ENCODE results near the gene CFAP70. TPM values are rescaled to one million over a fixed set of nuclear protein-coding genes. Genes with fewer than 3 reads are reported as not detected.
"Not testable (repeated sequence)": the region's sequence is repeated elsewhere in the genome, so short reads cannot be mapped to it uniquely, and the experiment has no call there.

CFAP70 gene
- 0.08 and 0.25 TPM in 2 replicates for total RNA-seq (2014; rRNA removed; shearing (Covaris generic))

GRCh38 chr10:73358331-73359279 lies at the start of gene CFAP70:
CFAP70 (minus strand) TSS chr10:73358864; CDS start chr10:73354796, 4,068 bp downstream.
- Histone ChIP-seq H3K36me3 (no peaks in the 10 kb centered on the region), H3K27ac (no peak within 1 kb of the TSS), H3K27me3 (replicated peaks) (peaks cover 16% of the 10 kb centered on the region), H3K4me3 (peak within 1 kb of the TSS; percentile 53), H3K4me1 (replicated peaks) (peaks cover 13% of the 10 kb centered on the region), H3K9me3 (replicated peaks) (no peaks in the 10 kb centered on the region)
- DNase-seq (ENCODE audit: low read depth in 1 of 2, low spot score in 2 of 2), result peak; percentile 83 to 94

- H3K27me3 ChIP-seq (replicated peaks), result no peaks in the 10 kb centered on the region
- no peak overlapping the region for H3K4me3 ChIP-seq
- H3K36me3 ChIP-seq, result peaks cover 23% of the 10 kb centered on the region
- no peak overlapping the region for H3K27ac ChIP-seq
- no peak for DNase-seq (ENCODE audit: low read depth in 1 of 2, low spot score in 2 of 2)
- H3K9me3 ChIP-seq (replicated peaks), result no peaks in the 10 kb centered on the region
- H3K4me1 ChIP-seq (replicated peaks), result peaks cover 33% of the 10 kb centered on the region
Observed at GRCh38 chr10:73408061-73408460, 49.4 kb upstream of the CFAP70 start.

- H3K9me3 ChIP-seq (replicated peaks), result no peaks in the 10 kb centered on the region
- no peaks in the 10 kb centered on the region for H3K27me3 ChIP-seq (replicated peaks)
- no peak for DNase-seq (ENCODE audit: low read depth in 1 of 2, low spot score in 2 of 2)
Observed at GRCh38 chr10:73407495-73407894, 48.8 kb upstream of the CFAP70 start.

GRCh38 chr10:73406846-73407245 lies 48.2 kb upstream of the CFAP70 start:
- DNase-seq (ENCODE audit: low read depth in 1 of 2, low spot score in 2 of 2), result no peak
- peaks cover 23% of the 10 kb centered on the region for H3K36me3 ChIP-seq
- no peaks in the 10 kb centered on the region for H3K27me3 ChIP-seq (replicated peaks)
- H3K9me3 ChIP-seq (replicated peaks), result no peaks in the 10 kb centered on the region
- peaks cover 27% of the 10 kb centered on the region for H3K4me1 ChIP-seq (replicated peaks)
- H3K27ac ChIP-seq, result no peak overlapping the region
- no peak overlapping the region for H3K4me3 ChIP-seq

More at GRCh38 chr10:73407495-73407894, 48.8 kb upstream of the CFAP70 start:
- peaks cover 31% of the 10 kb centered on the region for H3K4me1 ChIP-seq (replicated peaks)
- H3K27ac ChIP-seq, result no peak overlapping the region
- H3K4me3 ChIP-seq, result no peak overlapping the region
- peaks cover 23% of the 10 kb centered on the region for H3K36me3 ChIP-seq

- H3K9me3 ChIP-seq (replicated peaks), result no peaks in the 10 kb centered on the region
- no peak overlapping the region for H3K27ac ChIP-seq
- H3K4me3 ChIP-seq, result no peak overlapping the region
- no peaks in the 10 kb centered on the region for H3K27me3 ChIP-seq (replicated peaks)
- H3K4me1 ChIP-seq (replicated peaks), result peaks cover 17% of the 10 kb centered on the region
- DNase-seq (ENCODE audit: low read depth in 1 of 2, low spot score in 2 of 2), result no peak
- H3K36me3 ChIP-seq, result peaks cover 19% of the 10 kb centered on the region
Observed at GRCh38 chr10:73405556-73405955, 46.9 kb upstream of the CFAP70 start.

GRCh38 chr10:73404690-73405089 lies 46.0 kb upstream of the CFAP70 start:
- Histone ChIP-seq H3K4me1 (replicated peaks) (peaks cover 11% of the 10 kb centered on the region), H3K27me3 (replicated peaks) (no peaks in the 10 kb centered on the region), H3K36me3 (peaks cover 21% of the 10 kb centered on the region), H3K9me3 (replicated peaks) (no peaks in the 10 kb centered on the region), H3K27ac (no peak overlapping the region), H3K4me3 (no peak overlapping the region)
- DNase-seq (ENCODE audit: low read depth in 1 of 2, low spot score in 2 of 2), result no peak

- Histone ChIP-seq H3K27ac (no peak overlapping the region), H3K4me1 (replicated peaks) (no peaks in the 10 kb centered on the region), H3K27me3 (replicated peaks) (no peaks in the 10 kb centered on the region), H3K36me3 (peaks cover 39% of the 10 kb centered on the region), H3K4me3 (no peak overlapping the region), H3K9me3 (replicated peaks) (no peaks in the 10 kb centered on the region)
- no peak for DNase-seq (ENCODE audit: low read depth in 1 of 2, low spot score in 2 of 2)
Observed at GRCh38 chr10:73401636-73402035, 43.0 kb upstream of the CFAP70 start.

- no peak overlapping the region for H3K27ac ChIP-seq
- no peak overlapping the region for H3K4me3 ChIP-seq
- no peaks in the 10 kb centered on the region for H3K4me1 ChIP-seq (replicated peaks)
- no peaks in the 10 kb centered on the region for H3K27me3 ChIP-seq (replicated peaks)
- H3K9me3 ChIP-seq (replicated peaks), result no peaks in the 10 kb centered on the region
- peaks cover 60% of the 10 kb centered on the region for H3K36me3 ChIP-seq
- no peak for DNase-seq (ENCODE audit: low read depth in 1 of 2, low spot score in 2 of 2)
Observed at GRCh38 chr10:73399063-73399462, 40.4 kb upstream of the CFAP70 start.

GRCh38 chr10:73398024-73398423 lies 39.4 kb upstream of the CFAP70 start:
- Histone ChIP-seq H3K4me1 (replicated peaks) (no peaks in the 10 kb centered on the region), H3K27ac (no peak overlapping the region), H3K9me3 (replicated peaks) (no peaks in the 10 kb centered on the region), H3K4me3 (no peak overlapping the region), H3K36me3 (peaks cover 63% of the 10 kb centered on the region), H3K27me3 (replicated peaks) (no peaks in the 10 kb centered on the region)
- DNase-seq (ENCODE audit: low read depth in 1 of 2, low spot score in 2 of 2), result no peak

- not testable (repeated sequence) for H3K27ac ChIP-seq; H3K4me1 ChIP-seq (replicated peaks); DNase-seq (ENCODE audit: low read depth in 1 of 2, low spot score in 2 of 2); H3K27me3 ChIP-seq (replicated peaks); H3K9me3 ChIP-seq (replicated peaks); H3K4me3 ChIP-seq
- peaks cover 76% of the 10 kb centered on the region for H3K36me3 ChIP-seq
Observed at GRCh38 chr10:73394325-73394724, 35.7 kb upstream of the CFAP70 start.

GRCh38 chr10:73388228-73388627 lies 29.6 kb upstream of the CFAP70 start:
- no peak for DNase-seq (ENCODE audit: low read depth in 1 of 2, low spot score in 2 of 2)
- Histone ChIP-seq H3K27ac (no peak overlapping the region), H3K36me3 (peaks cover 73% of the 10 kb centered on the region), H3K4me3 (no peak overlapping the region), H3K9me3 (replicated peaks) (no peaks in the 10 kb centered on the region), H3K4me1 (replicated peaks) (no peaks in the 10 kb centered on the region), H3K27me3 (replicated peaks) (no peaks in the 10 kb centered on the region)

- H3K27ac ChIP-seq, result no peak overlapping the region
- peaks cover 82% of the 10 kb centered on the region for H3K36me3 ChIP-seq
- H3K4me3 ChIP-seq, result no peak overlapping the region
- H3K9me3 ChIP-seq (replicated peaks), result no peaks in the 10 kb centered on the region
- H3K4me1 ChIP-seq (replicated peaks), result no peaks in the 10 kb centered on the region
- no peaks in the 10 kb centered on the region for H3K27me3 ChIP-seq (replicated peaks)
- DNase-seq (ENCODE audit: low read depth in 1 of 2, low spot score in 2 of 2), result no peak
Observed at GRCh38 chr10:73386583-73386982, 27.9 kb upstream of the CFAP70 start.

GRCh38 chr10:73379064-73379748 lies 20.5 kb upstream of the CFAP70 start:
- Histone ChIP-seq H3K9me3 (replicated peaks) (no peaks in the 10 kb centered on the region), H3K27ac (no peak overlapping the region), H3K36me3 (peaks cover 86% of the 10 kb centered on the region), H3K4me3 (no peak overlapping the region), H3K4me1 (replicated peaks) (no peaks in the 10 kb centered on the region), H3K27me3 (replicated peaks) (no peaks in the 10 kb centered on the region)
- no peak for DNase-seq (ENCODE audit: low read depth in 1 of 2, low spot score in 2 of 2)

- H3K27ac ChIP-seq, result no peak overlapping the region
- no peaks in the 10 kb centered on the region for H3K9me3 ChIP-seq (replicated peaks)
- H3K4me3 ChIP-seq, result no peak overlapping the region
- H3K4me1 ChIP-seq (replicated peaks), result no peaks in the 10 kb centered on the region
- H3K27me3 ChIP-seq (replicated peaks), result no peaks in the 10 kb centered on the region
- DNase-seq (ENCODE audit: low read depth in 1 of 2, low spot score in 2 of 2), result no peak
- H3K36me3 ChIP-seq, result peaks cover 83% of the 10 kb centered on the region
Observed at GRCh38 chr10:73376679-73377078, 18.0 kb upstream of the CFAP70 start.
